ENCODE measurements around the gene OR52J3. TPM values are rescaled to one million over a fixed set of nuclear protein-coding genes. Genes with fewer than 3 reads are reported as not detected.

OR52J3 gene
- total and polyA plus RNA-seq, 2 of the 8 experiments (the other 6 are each of a cell fraction or from before 2014, with no cell fraction given), result not detected

- Histone ChIP-seq H3K79me2 (ENCODE audit: control insufficient read depth in 1 of 2, insufficient read depth in 2 of 2, low read length in 2 of 2) (no peaks in the 10 kb centered on the region), H3K4me2 (ENCODE audit: insufficient read depth in 1 of 2, low read depth in 2 of 2, low read length in 2 of 2) (no peak overlapping the region), H3K18ac (ENCODE audit: extremely low read depth, low read length) (no peak overlapping the region), H3K36me3 (ENCODE audit: control insufficient read depth in 2 of 4, insufficient read depth in 4 of 4, low read length in 3 of 4) (no peaks in the 10 kb centered on the region), H3K9me3 (ENCODE audit: insufficient read depth in 2 of 2, low read depth in 1 of 2, low read length in 1 of 2) (no peaks in the 10 kb centered on the region), H3K4me3 (ENCODE audit: extremely low read depth in 1 of 4, insufficient read depth in 2 of 4, low read depth in 3 of 4, low read length in 4 of 4) (no peak overlapping the region), H3K14ac (ENCODE audit: insufficient read length) (no peak overlapping the region), H3K23ac (ENCODE audit: insufficient read length) (no peak overlapping the region), H3K27me3 (replicated peaks in 1 of 4; ENCODE audit: control insufficient read depth in 3 of 4, extremely low read depth in 1 of 4, insufficient read depth in 3 of 4, low read length in 3 of 4) (no peaks in the 10 kb centered on the region), H4K20me1 (replicated peaks in 1 of 2; ENCODE audit: control insufficient read depth in 1 of 2, insufficient read depth in 2 of 2, low read length in 2 of 2) (no peaks in the 10 kb centered on the region), H2BK20ac (ENCODE audit: low read length) (no peak overlapping the region), H3K79me1 (ENCODE audit: low read depth, low read length) (no peaks in the 10 kb centered on the region), H3K4me1 (replicated peaks in 1 of 4; ENCODE audit: control insufficient read depth in 3 of 4, insufficient read depth in 4 of 4, low read length in 3 of 4) (no peaks in the 10 kb centered on the region), H3K56ac (replicated peaks; ENCODE audit: insufficient read length, low read depth, low read length) (no peak overlapping the region), H2BK5ac (ENCODE audit: low read depth, low read length) (no peak overlapping the region), H3K9ac (replicated peaks in 1 of 4; ENCODE audit: extremely low read depth in 1 of 4, low read depth in 3 of 4, low read length in 3 of 4) (no peak overlapping the region), H3K23me2 (ENCODE audit: low read depth, low read length) (peaks cover 1% of the 10 kb centered on the region; the same call in 1 of the 2 replicates), H3K4ac (replicated peaks; ENCODE audit: insufficient read length, low read depth, low read length) (no peak overlapping the region), H2BK12ac (ENCODE audit: low read depth, low read length) (no peak overlapping the region), H4K8ac (ENCODE audit: extremely low read depth, insufficient read depth, low read length) (no peak overlapping the region), H3K27ac (ENCODE audit: low read depth, low read length) (no peak overlapping the region), H2BK120ac (replicated peaks; ENCODE audit: low read depth, low read length) (no peak overlapping the region), H4K5ac (ENCODE audit: insufficient read length, low read depth, low read length) (no peak overlapping the region), H2AK5ac (ENCODE audit: low read depth, low read length) (no peak overlapping the region), H4K91ac (replicated peaks; ENCODE audit: insufficient read length, low read length) (no peak overlapping the region), H2AFZ (ENCODE audit: low read length) (peak overlapping the region; percentile 11; the same call in 1 of the 2 replicates), H2BK15ac (ENCODE audit: low read length) (no peak overlapping the region)
- FAIRE-seq, result no peak
- ChIA-PET POLR2A (ENCODE audit: partially characterized antibody) (no interaction called here), CTCF (ENCODE audit: partially characterized antibody) (no interaction called here)
- 62% methylated on average over 2 of the region's 2 CpGs; no CpG with 5 or more reads in 1 of the 2 experiments for WGBS, 2 experiments (ENCODE audit: extremely low coverage in 1 of 2, insufficient coverage in 1 of 2, insufficient read length in 1 of 2, insufficient replicate concordance in 2 of 2, low coverage in 1 of 2, low lambda C conversion rate in 2 of 2, missing lambda C conversion rate in 1 of 2)
- DNase-seq (ENCODE audit: low read depth in 1 of 2, low spot score in 2 of 2), result no peak
- TF ChIP-seq MAFK (IDR thresholded peaks at IDR 0.05; ENCODE audit: low read depth, low read length), result 0 out of 2 replicates have a peak, but pooled peaks have one; percentile 30
- no peak for TF ChIP-seq ATF3 (IDR thresholded peaks at IDR 0.05; ENCODE audit: insufficient read depth, low read depth, low read length)
These were observed 8.4 kb upstream of the OR52J3 start for GRCh38 chr11:5037926-5038325.

All from H1 (cell line).